PC-3 (cell line): ENCODE results near the gene CELF2.

ENCODE experiments used
- CTCF ChIP-seq: fragments of 300-600 bp; sonication (generic); conservative IDR thresholded peaks from 2 replicates; pipeline ENCODE4 v1.5.1; 2017; ENCODE audit warnings: antibody characterized with exemption, low read depth, mild to moderate bottlenecking, low read length
- EZH2 ChIP-seq: fragments of 300-600 bp; sonication (generic); IDR thresholded peaks from one replicate; pipeline ENCODE4 v1.6.1; 2017; ENCODE audit warnings: antibody characterized with exemption, mild to moderate bottlenecking, low read length; ENCODE audit not compliant: unreplicated experiment
- EZH2phosphoT487 ChIP-seq: fragments of 300-600 bp; sonication (generic); IDR thresholded peaks from 2 replicates; pipeline ENCODE4 v1.6.1; 2018; ENCODE audit warnings: mild to moderate bottlenecking, antibody characterized with exemption, low read length, borderline replicate concordance

GRCh38 chr10:11112718-11113117 is 95.0 kb downstream of the CELF2 start:
- TF ChIP-seq CTCF (no peak), EZH2 (no peak), EZH2phosphoT487 (no peak)
